SK-N-SH treated with all-trans-retinoic acid at 6 μM for 48 hours (cell line): ENCODE data around the gene RAB3IL1.

ENCODE experiments used
- ATAC-seq: fragments of 200-7000 bp; cut with Tn5 transposase; 3 replicates; pipeline ENCODE4 v1.9.1; 2020; ENCODE audit warnings: mild to moderate bottlenecking, moderate library complexity
- ARNTL ChIP-seq: fragments of 450-650 bp; formaldehyde crosslinking; IDR thresholded peaks from 2 replicates; pipeline ENCODE4 v1.5.0; 2020; ENCODE audit warnings: low read depth, mild to moderate bottlenecking, moderate library complexity, borderline replicate concordance
- BACH2 ChIP-seq: fragments of 250-450 bp; sonication (Bioruptor Pico); IDR thresholded peaks from 2 replicates; pipeline ENCODE4 v1.9.0; 2021; ENCODE audit warnings: mild to moderate bottlenecking, borderline replicate concordance
- CSDC2 ChIP-seq: fragments of 250-450 bp; sonication (Bioruptor Pico); IDR thresholded peaks from 2 replicates; pipeline ENCODE4 v1.5.0; 2020; ENCODE audit warnings: mild to moderate bottlenecking, moderate library complexity
- CSRNP3 ChIP-seq: fragments of 250-450 bp; sonication (Bioruptor Pico); IDR thresholded peaks from 2 replicates; pipeline ENCODE4 v1.5.1; 2021; ENCODE audit warnings: mild to moderate bottlenecking, moderate library complexity
- ESRRG ChIP-seq: fragments of 250-450 bp; sonication (Bioruptor Pico); IDR thresholded peaks from 2 replicates; pipeline ENCODE4 v1.6.1; 2021; ENCODE audit warnings: mild to moderate bottlenecking
- GLIS3 ChIP-seq: fragments of 250-450 bp; sonication (Bioruptor Pico); IDR thresholded peaks from 2 replicates; pipeline ENCODE4 v1.5.0; 2020; ENCODE audit warnings: mild to moderate bottlenecking, moderate library complexity
- ISL1 ChIP-seq: fragments of 250-450 bp; sonication (Bioruptor Pico); IDR thresholded peaks from 2 replicates; pipeline ENCODE4 v2.1.2; 2022; ENCODE audit warnings: mild to moderate bottlenecking, moderate library complexity
- OSR1 ChIP-seq: fragments of 250-450 bp; sonication (Bioruptor Pico); IDR thresholded peaks from 2 replicates; pipeline ENCODE4 v1.8.0; 2022; ENCODE audit warnings: moderate library complexity, mild to moderate bottlenecking, inconsistent platforms
- PATZ1 ChIP-seq: fragments of 250-450 bp; sonication (Bioruptor Pico); IDR thresholded peaks from 2 replicates; pipeline ENCODE4 v1.8.0; 2020; ENCODE audit warnings: mild to moderate bottlenecking, moderate library complexity, borderline replicate concordance
- PPARA ChIP-seq: fragments of 250-450 bp; sonication (Bioruptor Pico); IDR thresholded peaks from 2 replicates; pipeline ENCODE4 v1.5.0; 2020; ENCODE audit warnings: mild to moderate bottlenecking, borderline replicate concordance
- RARB ChIP-seq: fragments of 250-450 bp; sonication (Bioruptor Pico); IDR thresholded peaks from 2 replicates; pipeline ENCODE4 v1.8.0; 2021; ENCODE audit warnings: mild to moderate bottlenecking, moderate library complexity
- SNAI2 ChIP-seq: fragments of 250-450 bp; sonication (Bioruptor Pico); IDR thresholded peaks from 2 replicates; pipeline ENCODE4 v1.5.0; 2020; ENCODE audit warnings: mild to moderate bottlenecking, moderate library complexity
- TCF4 ChIP-seq: fragments of 250-450 bp; sonication (Bioruptor Pico); IDR thresholded peaks from 2 replicates; pipeline ENCODE4 v1.8.0; 2021; ENCODE audit warnings: mild to moderate bottlenecking, moderate library complexity, borderline replicate concordance
- TOX ChIP-seq: fragments of 250-450 bp; sonication (Bioruptor Pico); IDR thresholded peaks from 2 replicates; pipeline ENCODE4 v1.8.0; 2021; ENCODE audit warnings: mild to moderate bottlenecking, moderate library complexity, borderline replicate concordance
- TSHZ2 ChIP-seq: fragments of 250-450 bp; sonication (Bioruptor Pico); IDR thresholded peaks from 2 replicates; pipeline ENCODE4 v1.5.0; 2020; ENCODE audit warnings: mild to moderate bottlenecking, moderate library complexity
- ZC3H10 ChIP-seq: fragments of 250-450 bp; sonication (Bioruptor Pico); IDR thresholded peaks from 2 replicates; pipeline ENCODE4 v1.5.1; 2021; ENCODE audit warnings: mild to moderate bottlenecking, moderate library complexity
- ZFP3 ChIP-seq: fragments of 250-450 bp; sonication (Bioruptor Pico); IDR thresholded peaks from 2 replicates; pipeline ENCODE4 v1.5.0; 2020; ENCODE audit warnings: mild to moderate bottlenecking, moderate library complexity
- ZFP30 ChIP-seq: fragments of 450-650 bp; formaldehyde crosslinking; IDR thresholded peaks from 2 replicates; pipeline ENCODE4 v1.5.0; 2022; ENCODE audit warnings: mild to moderate bottlenecking, moderate library complexity
- ZNF565 ChIP-seq: fragments of 450-650 bp; formaldehyde crosslinking; conservative IDR thresholded peaks from 2 replicates; pipeline ENCODE4 v1.5.0; 2020; ENCODE audit warnings: low read depth, mild to moderate bottlenecking, moderate library complexity
- ZNF70 ChIP-seq: fragments of 450-650 bp; formaldehyde crosslinking; IDR thresholded peaks from 2 replicates; pipeline ENCODE4 v1.5.0; 2020; ENCODE audit warnings: mild to moderate bottlenecking, moderate library complexity
- ZNF8 ChIP-seq: fragments of 450-650 bp; formaldehyde crosslinking; IDR thresholded peaks from 2 replicates; pipeline ENCODE4 v1.5.0; 2020; ENCODE audit warnings: mild to moderate bottlenecking, moderate library complexity
- TF ChIP-seq, protein P1 (sequence below): fragments of 250-450 bp; sonication (Bioruptor Pico); IDR thresholded peaks from 2 replicates; pipeline ENCODE4 v1.5.1; 2020; ENCODE audit warnings: low read depth, mild to moderate bottlenecking, moderate library complexity

RAB3IL1 gene

DNA sequence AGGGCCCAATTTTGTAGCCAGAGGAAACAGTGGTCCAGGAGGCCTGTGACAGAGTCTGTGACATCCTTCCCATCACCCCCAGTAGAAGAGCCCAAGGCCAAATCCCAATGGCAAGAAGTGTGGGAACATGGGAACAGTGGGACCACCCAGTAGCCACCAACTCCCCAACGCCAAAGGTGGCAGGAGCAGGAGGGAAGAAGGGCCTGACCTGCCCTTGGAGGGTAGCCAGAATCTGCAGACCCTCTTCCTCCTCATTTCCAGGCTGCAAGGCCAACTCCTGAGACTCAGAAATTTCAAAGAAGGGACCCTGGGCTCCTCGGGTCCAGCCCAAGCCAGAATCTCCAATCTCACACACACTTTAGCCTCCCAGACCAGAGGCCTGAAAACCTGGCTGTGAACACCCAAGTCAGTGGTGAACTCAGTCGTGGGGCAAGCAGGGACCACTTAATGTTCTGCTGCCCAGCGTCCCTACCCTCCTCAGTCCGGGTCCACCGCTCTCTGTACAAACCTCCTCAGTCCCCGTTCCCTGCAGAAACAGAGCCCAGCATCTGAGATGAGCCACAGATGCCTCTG, 6.2 kb downstream of the RAB3IL1 start:
- no peak for ATAC-seq
- TF ChIP-seq BACH2 (CRISPR knock-in tag) = no peak
- TF ChIP-seq PPARA = no peak
- TF ChIP-seq OSR1 = no peak
- no peak for TF ChIP-seq CSDC2 (CRISPR knock-in tag)
- TF ChIP-seq ZC3H10 = no peak
- TF ChIP-seq RARB (CRISPR knock-in tag) = no peak
- no peak for TF ChIP-seq ISL1 (CRISPR knock-in tag)
- no peak for TF ChIP-seq ESRRG
- no peak for TF ChIP-seq ZNF70 (CRISPR knock-in tag)
- TF ChIP-seq ZNF8 (CRISPR knock-in tag) = no peak
- TF ChIP-seq ZFP30 = no peak
- TF ChIP-seq, all 23 proteins: peak for 0

DNA sequence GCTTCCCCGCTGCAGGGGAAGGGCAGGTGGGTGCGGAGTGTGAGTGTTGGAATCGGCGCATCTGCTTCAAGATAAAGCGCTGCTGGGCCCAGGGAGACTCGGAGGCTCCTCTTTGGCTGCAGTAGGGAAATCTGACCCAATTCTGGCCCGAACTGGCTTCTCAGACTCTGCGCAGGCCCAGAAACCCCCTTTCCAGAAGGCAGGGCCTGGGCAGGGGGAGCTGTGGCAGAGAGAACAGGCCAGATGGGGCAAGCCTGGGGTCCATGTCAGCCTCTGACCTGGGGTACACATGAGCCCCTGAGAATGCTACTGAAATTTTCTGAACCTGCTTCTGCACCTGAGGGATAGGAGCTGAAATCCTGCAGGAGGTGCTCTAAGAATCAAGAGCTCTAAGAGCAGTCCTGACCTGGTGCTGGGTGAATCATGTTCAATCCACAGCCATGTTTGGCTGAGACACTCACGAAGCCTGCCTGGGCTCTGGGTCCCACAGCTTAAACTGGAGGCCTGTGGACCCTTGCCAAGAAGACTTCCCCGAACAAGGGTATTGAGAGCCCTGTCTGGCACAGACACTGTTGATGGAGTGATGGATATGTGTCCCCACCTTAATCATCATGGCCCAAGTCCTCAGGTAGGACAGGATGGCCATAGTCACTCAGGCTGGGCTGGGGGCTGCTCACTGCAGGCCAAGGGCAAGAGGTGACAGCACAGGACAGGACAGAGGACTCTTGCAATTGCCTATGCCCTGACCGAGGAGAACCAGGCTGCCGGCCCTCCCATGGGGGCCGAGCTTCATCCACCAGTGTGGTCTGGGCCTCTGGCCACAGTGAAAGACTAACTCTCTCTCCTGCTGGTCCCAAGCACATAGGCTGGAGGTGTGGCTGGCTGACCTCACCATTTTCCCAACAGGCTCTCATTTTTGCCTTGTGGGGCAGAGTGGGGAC, 6.9 kb downstream of the RAB3IL1 start:
- TF ChIP-seq TCF4 (no peak), TOX (CRISPR knock-in tag) (no peak), ZNF8 (CRISPR knock-in tag) (no peak), ZNF70 (CRISPR knock-in tag) (no peak), CSRNP3 (CRISPR knock-in tag) (no peak), ESRRG (no peak), CSDC2 (CRISPR knock-in tag) (no peak), PPARA (no peak), TSHZ2 (CRISPR knock-in tag) (no peak), ZC3H10 (no peak), PATZ1 (CRISPR knock-in tag) (no peak), GLIS3 (CRISPR knock-in tag) (no peak), ZFP3 (CRISPR knock-in tag) (no peak), ISL1 (CRISPR knock-in tag) (no peak), RARB (CRISPR knock-in tag) (no peak), ZFP30 (no peak), ARNTL (no peak)
- TF ChIP-seq, protein P1, sequence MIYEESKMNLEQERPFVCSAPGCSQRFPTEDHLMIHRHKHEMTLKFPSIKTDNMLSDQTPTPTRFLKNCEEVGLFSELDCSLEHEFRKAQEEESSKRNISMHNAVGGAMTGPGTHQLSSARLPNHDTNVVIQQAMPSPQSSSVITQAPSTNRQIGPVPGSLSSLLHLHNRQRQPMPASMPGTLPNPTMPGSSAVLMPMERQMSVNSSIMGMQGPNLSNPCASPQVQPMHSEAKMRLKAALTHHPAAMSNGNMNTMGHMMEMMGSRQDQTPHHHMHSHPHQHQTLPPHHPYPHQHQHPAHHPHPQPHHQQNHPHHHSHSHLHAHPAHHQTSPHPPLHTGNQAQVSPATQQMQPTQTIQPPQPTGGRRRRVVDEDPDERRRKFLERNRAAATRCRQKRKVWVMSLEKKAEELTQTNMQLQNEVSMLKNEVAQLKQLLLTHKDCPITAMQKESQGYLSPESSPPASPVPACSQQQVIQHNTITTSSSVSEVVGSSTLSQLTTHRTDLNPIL (CRISPR knock-in tag) = no peak
- ATAC-seq = no peak

DNA sequence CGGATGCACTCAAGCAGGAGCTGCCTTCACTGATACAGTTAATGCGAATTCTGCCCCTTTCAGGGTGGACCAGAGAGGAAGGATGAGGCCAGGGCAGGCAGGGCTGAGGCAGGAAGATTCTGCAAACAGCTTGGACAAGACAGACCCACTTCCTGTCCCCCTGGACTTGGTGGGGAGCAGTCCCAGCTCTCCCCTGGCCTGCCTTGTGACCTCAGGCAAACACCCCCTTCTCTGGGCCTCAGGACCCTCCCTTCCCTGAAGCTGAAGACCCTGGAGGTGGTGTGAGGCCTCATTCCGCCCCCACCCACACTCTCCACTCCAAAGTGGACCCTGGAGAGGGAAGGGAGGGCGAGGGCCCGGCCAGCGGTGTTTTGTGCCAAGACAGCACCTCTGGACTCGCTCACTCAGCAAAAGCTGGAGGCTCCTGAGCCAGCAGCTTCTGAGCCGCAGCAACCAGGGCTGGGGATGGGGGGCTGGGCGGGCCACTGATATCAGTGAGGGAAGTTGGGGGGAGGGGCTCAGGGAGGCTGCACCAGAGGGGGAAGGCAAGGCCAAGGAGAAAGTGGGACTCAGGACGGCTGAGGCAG, 8.5 kb downstream of the RAB3IL1 start:
- ATAC-seq = no peak
- TF ChIP-seq ARNTL (no peak), SNAI2 (no peak), BACH2 (CRISPR knock-in tag) (no peak), ZNF565 (CRISPR knock-in tag) (no peak), OSR1 (no peak), PATZ1 (CRISPR knock-in tag) (no peak), TSHZ2 (CRISPR knock-in tag) (no peak), TOX (CRISPR knock-in tag) (no peak)
